ENCODE measurements around the gene MUC16. TPM values are rescaled to one million over a fixed set of nuclear protein-coding genes. Genes with fewer than 3 reads are reported as not detected.

The MUC16 gene
- total RNA-seq, 5 donors from 2014 or later (not counting 1 experiment from before 2014, with no cell fraction given), result 0.03 to 0.16 (median 0.05) TPM; not detected in 1

GRCh38 chr19:9011875-9012274, 1.7 kb upstream of the MUC16 start:
- Histone ChIP-seq H3K4me1 (ENCODE audit: control insufficient read depth in 1 of 2, extremely low read depth in 1 of 2, insufficient read depth in 2 of 2, low read length in 2 of 2) (no peaks in the 10 kb centered on the region), H3K4me3 (ENCODE audit: control insufficient read depth in 1 of 2, extremely low read depth in 1 of 2, low read length in 1 of 2) (no peak overlapping the region), H3K36me3 (ENCODE audit: control insufficient read depth in 2 of 2, extremely low read depth in 1 of 2, insufficient read depth in 1 of 2, low read length in 1 of 2) (no peaks in the 10 kb centered on the region), H3K9me3 (no peaks in the 10 kb centered on the region), H3K27me3 (replicated peaks in 1 of 2; ENCODE audit: control insufficient read depth in 2 of 2, extremely low read depth in 1 of 2, insufficient read depth in 2 of 2, low read length in 1 of 2) (peaks cover 0 to 20% of the 10 kb centered on the region in 2 experiments), H3K27ac (ENCODE audit: low read length) (no peak overlapping the region)
- POLR2A ChIA-PET, result no interaction called here
- Mint-ChIP-seq H3K4me3 (no peak overlapping the region), H3K9me3 (peaks cover 0 to 4% (median 0%) of the 10 kb centered on the region in 3 donors), H3K36me3 (no peaks in the 10 kb centered on the region), H3K27me3 (peaks cover 10 to 23% of the 10 kb centered on the region in 2 donors), H3K27ac (no peak overlapping the region), H3K4me1 (no peaks in the 10 kb centered on the region)
- DNase-seq (no peak), ATAC-seq (replicated peaks in 1 of 4) (no peak)
- 58% methylated on average over 2 of the region's 2 CpGs for WGBS (ENCODE audit: insufficient coverage)
- CTCF ChIA-PET, result no interaction called here

- Histone ChIP-seq H3K4me3 (ENCODE audit: control insufficient read depth in 1 of 2, extremely low read depth in 1 of 2, low read length in 1 of 2) (no peak overlapping the region), H3K9me3 (no peaks in the 10 kb centered on the region), H3K36me3 (ENCODE audit: control insufficient read depth in 2 of 2, extremely low read depth in 1 of 2, insufficient read depth in 1 of 2, low read length in 1 of 2) (no peaks in the 10 kb centered on the region), H3K27me3 (replicated peaks in 1 of 2; ENCODE audit: control insufficient read depth in 2 of 2, extremely low read depth in 1 of 2, insufficient read depth in 2 of 2, low read length in 1 of 2) (peaks cover 0 to 20% of the 10 kb centered on the region in 2 experiments), H3K4me1 (ENCODE audit: control insufficient read depth in 1 of 2, extremely low read depth in 1 of 2, insufficient read depth in 2 of 2, low read length in 2 of 2) (no peaks in the 10 kb centered on the region), H3K27ac (ENCODE audit: low read length) (no peak overlapping the region)
- Mint-ChIP-seq H3K4me3 (no peak overlapping the region), H3K27ac (no peak overlapping the region), H3K27me3 (peaks cover 12 to 23% of the 10 kb centered on the region in 2 donors), H3K4me1 (no peaks in the 10 kb centered on the region), H3K36me3 (no peaks in the 10 kb centered on the region), H3K9me3 (peaks cover 0 to 4% (median 0%) of the 10 kb centered on the region in 3 donors)
- ChIA-PET POLR2A (no interaction called here), CTCF (no interaction called here)
- 63% methylated on average over 1 of the region's 12 CpGs for WGBS (ENCODE audit: insufficient coverage)
- no peak for ATAC-seq (replicated peaks in 1 of 4)
- DNase-seq, result no peak
These were observed 484 bp upstream of the MUC16 start for GRCh38 chr19:9010693-9011092.

- 77% methylated on average over 10 of the region's 10 CpGs for WGBS (ENCODE audit: insufficient coverage)
- Mint-ChIP-seq H3K36me3 (no peaks in the 10 kb centered on the region), H3K27ac (no peak overlapping the region), H3K4me1 (no peaks in the 10 kb centered on the region), H3K4me3 (no peak overlapping the region), H3K27me3 (peaks cover 14 to 23% of the 10 kb centered on the region in 2 donors), H3K9me3 (peaks cover 0 to 4% (median 0%) of the 10 kb centered on the region in 3 donors)
- Histone ChIP-seq H3K4me3 (ENCODE audit: control insufficient read depth in 1 of 2, extremely low read depth in 1 of 2, low read length in 1 of 2) (no peak overlapping the region), H3K27me3 (replicated peaks in 1 of 2; ENCODE audit: control insufficient read depth in 2 of 2, extremely low read depth in 1 of 2, insufficient read depth in 2 of 2, low read length in 1 of 2) (peaks cover 0 to 18% of the 10 kb centered on the region in 2 experiments), H3K27ac (ENCODE audit: low read length) (no peak overlapping the region), H3K36me3 (ENCODE audit: control insufficient read depth in 2 of 2, extremely low read depth in 1 of 2, insufficient read depth in 1 of 2, low read length in 1 of 2) (no peaks in the 10 kb centered on the region), H3K4me1 (ENCODE audit: control insufficient read depth in 1 of 2, extremely low read depth in 1 of 2, insufficient read depth in 2 of 2, low read length in 2 of 2) (no peaks in the 10 kb centered on the region), H3K9me3 (no peaks in the 10 kb centered on the region)
- DNase-seq (no peak), ATAC-seq (replicated peaks in 1 of 4) (no peak)
- ChIA-PET CTCF (no interaction called here), POLR2A (no interaction called here)
These were observed 778 bp downstream of the MUC16 start for GRCh38 chr19:9009431-9009830.

DNA sequence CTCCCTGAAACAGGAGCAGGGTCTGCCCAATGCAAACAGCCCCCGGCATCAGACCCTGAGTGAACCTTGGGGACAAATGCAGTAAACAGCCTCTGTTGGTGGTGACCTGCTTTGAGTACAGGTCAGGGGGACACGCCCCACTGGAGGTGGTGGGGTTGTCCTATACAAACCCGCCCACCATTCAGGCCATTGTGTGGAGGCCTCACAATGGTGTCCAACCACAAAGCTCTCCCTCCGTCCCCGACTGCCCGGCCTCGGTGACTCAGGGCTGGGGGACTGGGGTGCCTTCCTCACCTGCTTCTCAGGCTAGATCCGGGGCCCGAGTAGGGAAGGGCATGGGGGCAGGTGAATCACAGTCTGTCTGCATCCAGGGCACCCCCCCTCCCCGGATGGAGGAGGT, 1.5 kb downstream of the MUC16 start:
- H3K27ac ChIP-seq (ENCODE audit: low read length), result no peak overlapping the region
- H3K27me3 ChIP-seq (replicated peaks in 1 of 2; ENCODE audit: control insufficient read depth in 2 of 2, extremely low read depth in 1 of 2, insufficient read depth in 2 of 2, low read length in 1 of 2), result peaks cover 0 to 17% of the 10 kb centered on the region in 2 experiments
- peaks cover 11 to 21% of the 10 kb centered on the region in 2 donors for H3K27me3 Mint-ChIP-seq
- ChIA-PET CTCF (no interaction called here), POLR2A (no interaction called here)
- DNase-seq, result no peak
- 91% methylated on average over 5 of the region's 10 CpGs for WGBS (ENCODE audit: insufficient coverage)
- H3K4me3 Mint-ChIP-seq, result no peak overlapping the region
- no peak overlapping the region for H3K27ac Mint-ChIP-seq
- no peaks in the 10 kb centered on the region for H3K4me1 ChIP-seq (ENCODE audit: control insufficient read depth in 1 of 2, extremely low read depth in 1 of 2, insufficient read depth in 2 of 2, low read length in 2 of 2)
- H3K9me3 ChIP-seq, result no peaks in the 10 kb centered on the region
- no peaks in the 10 kb centered on the region for H3K36me3 Mint-ChIP-seq
- H3K9me3 Mint-ChIP-seq, result no peaks in the 10 kb centered on the region
- ATAC-seq (replicated peaks in 1 of 4), result no peak
- no peaks in the 10 kb centered on the region for H3K4me1 Mint-ChIP-seq
- H3K4me3 ChIP-seq (ENCODE audit: control insufficient read depth in 1 of 2, extremely low read depth in 1 of 2, low read length in 1 of 2), result no peak overlapping the region
- no peaks in the 10 kb centered on the region for H3K36me3 ChIP-seq (ENCODE audit: control insufficient read depth in 2 of 2, extremely low read depth in 1 of 2, insufficient read depth in 1 of 2, low read length in 1 of 2)

DNA sequence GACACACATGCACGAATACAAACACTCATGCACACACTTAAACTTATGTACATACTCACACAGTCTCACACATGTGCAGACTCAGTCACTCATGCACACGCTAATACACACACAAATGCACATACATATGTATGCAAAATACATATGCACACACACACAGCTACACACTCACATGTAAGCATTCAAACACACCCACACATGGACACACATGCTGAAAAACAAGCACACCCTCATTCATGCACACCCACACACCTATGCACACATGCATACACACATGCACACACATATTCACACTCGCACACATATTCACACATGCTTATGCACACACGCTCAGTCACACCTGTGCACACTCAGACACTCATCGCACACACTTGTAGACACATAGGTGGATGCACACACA, 9.3 kb downstream of the MUC16 start:
- H3K36me3 ChIP-seq (ENCODE audit: control insufficient read depth in 2 of 2, extremely low read depth in 1 of 2, insufficient read depth in 1 of 2, low read length in 1 of 2), result no peaks in the 10 kb centered on the region

DNA sequence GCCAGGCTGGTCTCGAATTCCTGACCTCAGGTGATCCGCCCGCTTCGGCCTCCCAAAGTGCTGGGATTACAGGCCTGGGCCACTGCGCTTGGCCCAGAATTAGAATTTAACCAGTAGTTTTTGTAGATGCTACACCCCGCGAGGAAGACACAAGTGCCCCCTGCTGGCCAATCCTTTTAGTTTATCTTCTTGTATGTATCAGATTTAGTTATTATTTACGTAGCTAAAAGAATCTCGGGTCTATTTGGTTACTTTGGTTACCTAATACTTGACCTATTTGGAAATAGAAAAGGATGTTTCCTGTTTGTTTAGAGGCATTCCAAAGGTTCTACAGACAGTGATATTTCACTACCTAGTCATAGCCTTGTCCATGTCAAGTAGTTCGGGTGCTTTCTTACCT, 22.0 kb downstream of the MUC16 start:
- ChIA-PET CTCF (no interaction called here), POLR2A (no interaction called here)
- H3K36me3 Mint-ChIP-seq, result no peaks in the 10 kb centered on the region
- H3K4me1 Mint-ChIP-seq, result no peaks in the 10 kb centered on the region
- peak in 6 of 35 experiments; percentile 4 to 36 (median 12) for DNase-seq
- no peaks in the 10 kb centered on the region for H3K36me3 ChIP-seq (ENCODE audit: control insufficient read depth in 2 of 2, extremely low read depth in 1 of 2, insufficient read depth in 1 of 2, low read length in 1 of 2)
- no peaks in the 10 kb centered on the region for H3K4me1 ChIP-seq (ENCODE audit: control insufficient read depth in 1 of 2, extremely low read depth in 1 of 2, insufficient read depth in 2 of 2, low read length in 2 of 2)
- no peak overlapping the region for H3K27ac Mint-ChIP-seq
- no peak for ATAC-seq (replicated peaks in 1 of 4)
- H3K27me3 ChIP-seq (replicated peaks in 1 of 2; ENCODE audit: control insufficient read depth in 2 of 2, extremely low read depth in 1 of 2, insufficient read depth in 2 of 2, low read length in 1 of 2), result peaks cover 0 to 8% of the 10 kb centered on the region in 2 experiments
- no peak overlapping the region for H3K4me3 Mint-ChIP-seq
- no peaks in the 10 kb centered on the region for H3K9me3 Mint-ChIP-seq
- peaks cover 0 to 5% of the 10 kb centered on the region in 2 donors for H3K27me3 Mint-ChIP-seq
- H3K4me3 ChIP-seq (ENCODE audit: control insufficient read depth in 1 of 2, extremely low read depth in 1 of 2, low read length in 1 of 2), result no peak overlapping the region
- WGBS (ENCODE audit: insufficient coverage), result 87% methylated on average over 6 of the region's 10 CpGs
- H3K9me3 ChIP-seq, result no peaks in the 10 kb centered on the region
- H3K27ac ChIP-seq (ENCODE audit: low read length), result no peak overlapping the region

More for the DNA sequence above, 9.3 kb downstream of the MUC16 start:
- Mint-ChIP-seq H3K36me3 (no peaks in the 10 kb centered on the region), H3K27ac (no peak overlapping the region), H3K4me1 (no peaks in the 10 kb centered on the region), H3K27me3 (peaks cover 24 to 26% of the 10 kb centered on the region in 2 donors), H3K4me3 (no peak overlapping the region), H3K9me3 (peaks cover 0 to 10% (median 4%) of the 10 kb centered on the region in 3 donors)
- H3K27ac ChIP-seq (ENCODE audit: low read length), result no peak overlapping the region
- H3K4me1 ChIP-seq (ENCODE audit: control insufficient read depth in 1 of 2, extremely low read depth in 1 of 2, insufficient read depth in 2 of 2, low read length in 2 of 2), result no peaks in the 10 kb centered on the region
- CTCF ChIA-PET, result no interaction called here
- H3K4me3 ChIP-seq (ENCODE audit: control insufficient read depth in 1 of 2, extremely low read depth in 1 of 2, low read length in 1 of 2), result no peak overlapping the region
- ATAC-seq (replicated peaks in 1 of 4) (no peak), DNase-seq (no peak)
- no peaks in the 10 kb centered on the region for H3K9me3 ChIP-seq
- H3K27me3 ChIP-seq (replicated peaks in 1 of 2; ENCODE audit: control insufficient read depth in 2 of 2, extremely low read depth in 1 of 2, insufficient read depth in 2 of 2, low read length in 1 of 2), result peaks cover 2 to 9% of the 10 kb centered on the region in 2 experiments
- POLR2A ChIA-PET, result no interaction called here
- 90% methylated on average over 5 of the region's 5 CpGs for WGBS (ENCODE audit: insufficient coverage)

- Mint-ChIP-seq H3K27ac (no peak overlapping the region), H3K36me3 (no peaks in the 10 kb centered on the region), H3K9me3 (peaks cover under 1% of the 10 kb centered on the region in 3 donors), H3K4me3 (no peak overlapping the region), H3K27me3 (peaks cover 0 to 6% of the 10 kb centered on the region in 2 donors), H3K4me1 (no peaks in the 10 kb centered on the region)
- DNase-seq, result no peak
- CTCF ChIA-PET, result interaction anchor here in 1 of 2 donors (0.6 kb wide), 1 partner anchor 510 kb away, joined by 3 read pairs; no protein-coding TSS in a partner anchor
- no peaks in the 10 kb centered on the region for H3K36me3 ChIP-seq (ENCODE audit: control insufficient read depth in 2 of 2, extremely low read depth in 1 of 2, insufficient read depth in 1 of 2, low read length in 1 of 2)
- POLR2A ChIA-PET, result no interaction called here
- H3K27ac ChIP-seq (ENCODE audit: low read length), result no peak overlapping the region
- 55% methylated on average over 3 of the region's 3 CpGs for WGBS (ENCODE audit: insufficient coverage)
- H3K4me3 ChIP-seq (ENCODE audit: control insufficient read depth in 1 of 2, extremely low read depth in 1 of 2, low read length in 1 of 2), result no peak overlapping the region
- H3K4me1 ChIP-seq (ENCODE audit: control insufficient read depth in 1 of 2, extremely low read depth in 1 of 2, insufficient read depth in 2 of 2, low read length in 2 of 2), result no peaks in the 10 kb centered on the region
- peaks cover 0 to 4% of the 10 kb centered on the region in 2 experiments for H3K27me3 ChIP-seq (replicated peaks in 1 of 2; ENCODE audit: control insufficient read depth in 2 of 2, extremely low read depth in 1 of 2, insufficient read depth in 2 of 2, low read length in 1 of 2)
- ATAC-seq (replicated peaks in 1 of 4), result no peak
- no peaks in the 10 kb centered on the region for H3K9me3 ChIP-seq
These were observed 23.9 kb downstream of the MUC16 start for GRCh38 chr19:8986296-8986695.

Data from T-cell (primary cell).